ENCODE measurements around the gene HOXD13.

DNA sequence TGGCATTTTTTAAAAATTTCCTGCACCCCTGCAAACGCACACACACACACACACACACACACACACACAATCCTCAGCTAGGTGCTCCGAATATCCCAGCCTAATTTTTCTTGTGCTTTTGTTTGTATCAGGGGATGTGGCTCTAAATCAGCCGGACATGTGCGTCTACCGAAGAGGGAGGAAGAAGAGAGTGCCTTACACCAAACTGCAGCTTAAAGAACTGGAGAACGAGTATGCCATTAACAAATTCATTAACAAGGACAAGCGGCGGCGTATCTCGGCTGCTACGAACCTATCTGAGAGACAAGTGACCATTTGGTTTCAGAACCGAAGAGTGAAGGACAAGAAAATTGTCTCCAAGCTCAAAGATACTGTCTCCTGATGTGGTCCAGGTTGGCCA is 1.8 kb downstream of the HOXD13 start:
- TF ChIP-seq, protein P1, sequence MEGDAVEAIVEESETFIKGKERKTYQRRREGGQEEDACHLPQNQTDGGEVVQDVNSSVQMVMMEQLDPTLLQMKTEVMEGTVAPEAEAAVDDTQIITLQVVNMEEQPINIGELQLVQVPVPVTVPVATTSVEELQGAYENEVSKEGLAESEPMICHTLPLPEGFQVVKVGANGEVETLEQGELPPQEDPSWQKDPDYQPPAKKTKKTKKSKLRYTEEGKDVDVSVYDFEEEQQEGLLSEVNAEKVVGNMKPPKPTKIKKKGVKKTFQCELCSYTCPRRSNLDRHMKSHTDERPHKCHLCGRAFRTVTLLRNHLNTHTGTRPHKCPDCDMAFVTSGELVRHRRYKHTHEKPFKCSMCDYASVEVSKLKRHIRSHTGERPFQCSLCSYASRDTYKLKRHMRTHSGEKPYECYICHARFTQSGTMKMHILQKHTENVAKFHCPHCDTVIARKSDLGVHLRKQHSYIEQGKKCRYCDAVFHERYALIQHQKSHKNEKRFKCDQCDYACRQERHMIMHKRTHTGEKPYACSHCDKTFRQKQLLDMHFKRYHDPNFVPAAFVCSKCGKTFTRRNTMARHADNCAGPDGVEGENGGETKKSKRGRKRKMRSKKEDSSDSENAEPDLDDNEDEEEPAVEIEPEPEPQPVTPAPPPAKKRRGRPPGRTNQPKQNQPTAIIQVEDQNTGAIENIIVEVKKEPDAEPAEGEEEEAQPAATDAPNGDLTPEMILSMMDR (conservative IDR thresholded peaks at IDR 0.05) = no peak
- no peak for TF ChIP-seq EZH2 (IDR thresholded peaks at IDR 0.05; ENCODE audit: low read depth)

All from PC-9 (cell line).